ENCODE data around the gene FGD6.

DNA sequence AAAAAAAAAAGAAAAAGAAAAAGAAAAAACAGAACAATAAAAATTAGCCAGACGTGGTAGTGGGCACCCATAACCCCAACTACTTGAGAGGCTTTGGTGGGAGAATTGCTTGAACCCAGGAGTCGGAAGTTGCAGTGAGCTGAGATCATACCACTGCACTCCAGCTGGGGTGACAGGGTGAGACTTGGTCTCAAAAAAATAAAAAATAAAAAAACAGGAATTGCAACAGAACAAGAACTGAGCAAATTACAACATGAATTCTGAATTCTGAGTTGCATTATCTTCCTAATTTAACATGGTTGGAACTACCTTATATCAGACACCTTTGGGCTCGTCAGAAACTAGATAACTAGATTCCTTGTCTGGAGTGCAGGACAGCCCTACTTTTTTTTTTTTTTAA, 90.5 kb downstream of the FGD6 start:
- TF ChIP-seq CEBPB (IDR thresholded peaks at IDR 0.05; ENCODE audit: low read depth) = no peak
- TF ChIP-seq CTCF (IDR thresholded peaks at IDR 0.05 in 2 of 3, conservative IDR thresholded peaks at IDR 0.05 in 1 of 3; ENCODE audit: borderline replicate concordance in 1 of 3, insufficient read depth in 1 of 3, low read depth in 2 of 3, low read length in 2 of 3) = no peak
- no peak for TF ChIP-seq EZH2 (IDR thresholded peaks at IDR 0.05)
- TF ChIP-seq, protein P1, sequence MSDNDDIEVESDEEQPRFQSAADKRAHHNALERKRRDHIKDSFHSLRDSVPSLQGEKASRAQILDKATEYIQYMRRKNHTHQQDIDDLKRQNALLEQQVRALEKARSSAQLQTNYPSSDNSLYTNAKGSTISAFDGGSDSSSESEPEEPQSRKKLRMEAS (IDR thresholded peaks at IDR 0.05) = no peak
- TF ChIP-seq POLR2AphosphoS5 (IDR thresholded peaks at IDR 0.05; ENCODE audit: low read depth, low read length) = no peak
- no peak for TF ChIP-seq POLR2A (IDR thresholded peaks at IDR 0.05; ENCODE audit: borderline replicate concordance, extremely low read depth, insufficient read depth, insufficient read length)
- TF ChIP-seq ZNF274 (IDR thresholded peaks at IDR 0.05; ENCODE audit: low read depth, low read length) = no peak
- no peak for TF ChIP-seq RAD21 (IDR thresholded peaks at IDR 0.05; ENCODE audit: low read depth)
- TF ChIP-seq SP1 (IDR thresholded peaks at IDR 0.05; ENCODE audit: low read depth) = no peak
- no peak for TF ChIP-seq SIN3A (IDR thresholded peaks at IDR 0.05; ENCODE audit: low read depth)
